EH (cell line): Measurements from ENCODE around the gene TSACC.

ENCODE experiments used
- DNase-seq: peaks from one replicate; pipeline ENCODE4 v3.0.0-alpha.2; 2015; ENCODE audit warnings: low read depth

Gene TSACC

GRCh38 chr1:156394082-156394481, 55.8 kb downstream of the TSACC start:
- no peak for DNase-seq

GRCh38 chr1:156394835-156395461, 56.6 kb downstream of the TSACC start:
- no peak for DNase-seq
